B cell (primary cell): ENCODE results near the gene GRM3. TPM values are rescaled to one million over a fixed set of nuclear protein-coding genes. Genes with fewer than 3 reads are reported as not detected.

Experiments
- ATAC-seq: fragments of 200-7000 bp; cut with Tn5 transposase; one replicate; pipeline ENCODE4 v1.10.0; 2021; ENCODE audit warnings: low read depth, mild to moderate bottlenecking, moderate number of reproducible peaks, moderate library complexity
- CTCF ChIA-PET: fragments of 350-600 bp; sonication (Branson Sonifier 250); formaldehyde crosslinking; loops from one replicate; lab custom pipeline; 2021; ENCODE audit warnings: antibody characterized with exemption, inconsistent platforms; lab: Charles Lee
- POLR2A ChIA-PET: fragments of 350-600 bp; sonication (Branson Sonifier 250); formaldehyde crosslinking; loops from one replicate; lab custom pipeline; 2021; ENCODE audit warnings: antibody characterized with exemption; lab: Charles Lee
- DNase-seq: peaks from one replicate; pipeline ENCODE4 v3.0.0; 2013
- H2AFZ ChIP-seq: 2 replicates; pipeline ENCODE4 v1.6.1; 2012; ENCODE audit warnings: mild to moderate bottlenecking, low read depth, low read length; ENCODE audit not compliant: insufficient read depth, poor library complexity, severe bottlenecking
- H3K27ac ChIP-seq, 2 donors: 1 replicate in 1 of 2; 2 replicates in 1 of 2; pipeline ENCODE4 v1.5.1; 2012 to 2013; ENCODE audit warnings: low read length in 2 of 2, mild to moderate bottlenecking in 2 of 2, moderate library complexity in 1 of 2
- H3K27me3 ChIP-seq, 4 experiments: fragments of 200-600 bp in 1 of 4; sonication (generic) in 1 of 4; replicated peaks in 1 of 4; 1 replicate in 2 of 4; 2 replicates in 2 of 4; pipeline versions ENCODE4 v1.6.1 to v1.7.0; 2013 to 2016; ENCODE audit warnings: low read length in 3 of 4, mild to moderate bottlenecking in 2 of 4, mixed read lengths in 1 of 4, moderate library complexity in 1 of 4; ENCODE audit not compliant: insufficient read depth in 4 of 4, control insufficient read depth in 3 of 4; ENCODE audit errors: control extremely low read depth in 1 of 4
- H3K36me3 ChIP-seq, 2 experiments: replicated peaks in 1 of 2; 1 replicate in 1 of 2; 2 replicates in 1 of 2; pipeline versions ENCODE4 v1.6.1 to v1.7.1; 2013; ENCODE audit warnings: low read length in 1 of 2; ENCODE audit not compliant: insufficient read depth in 2 of 2, control insufficient read depth in 1 of 2; ENCODE audit errors: control extremely low read depth in 1 of 2, extremely low read depth in 1 of 2
- H3K4me1 ChIP-seq, 2 donors: fragments of 200-600 bp in 1 of 2; sonication (generic) in 1 of 2; 1 replicate in 1 of 2; 2 replicates in 1 of 2; pipeline versions ENCODE4 v1.5.1 to v1.6.1; 2013 to 2017; ENCODE audit warnings: low read length in 2 of 2; ENCODE audit not compliant: control insufficient read depth in 2 of 2, insufficient read depth in 2 of 2
- H3K4me2 ChIP-seq: replicated peaks from 2 replicates; pipeline ENCODE3; 2012; ENCODE audit warnings: mild to moderate bottlenecking, low read depth, low read length; ENCODE audit not compliant: poor library complexity, severe bottlenecking
- H3K4me3 ChIP-seq, 5 experiments: fragments of 200-600 bp in 1 of 5; sonication (generic) in 1 of 5; 1 replicate in 3 of 5; 2 replicates in 2 of 5; pipeline versions ENCODE4 v1.5.1 to v1.7.0; 2011 to 2016; ENCODE audit warnings: low read length in 4 of 5, mild to moderate bottlenecking in 4 of 5, low read depth in 2 of 5, control low read depth in 1 of 5, moderate library complexity in 1 of 5; ENCODE audit not compliant: insufficient read depth in 1 of 5; ENCODE audit errors: control extremely low read depth in 1 of 5, extremely low read depth in 1 of 5
- H3K79me2 ChIP-seq: fragments of 200-600 bp; sonication (generic); one replicate; pipeline ENCODE4 v1.6.0; 2016; ENCODE audit warnings: low read length; ENCODE audit not compliant: control insufficient read depth, insufficient read depth
- H3K9ac ChIP-seq: fragments of 200-600 bp; sonication (generic); 2 replicates; pipeline ENCODE4 v1.6.1; 2017; ENCODE audit warnings: mild to moderate bottlenecking, low read length, moderate library complexity
- H3K9me3 ChIP-seq, 3 donors: one replicate each; pipeline versions ENCODE4 v1.6.1 to v1.7.1; 2013; ENCODE audit warnings: low read length in 2 of 3; ENCODE audit not compliant: control insufficient read depth in 2 of 3, insufficient read depth in 1 of 3; ENCODE audit errors: control extremely low read depth in 1 of 3
- H4K20me1 ChIP-seq: 2 replicates; pipeline ENCODE4 v1.6.0; 2012; ENCODE audit warnings: mild to moderate bottlenecking, low read length; ENCODE audit not compliant: insufficient read depth, control insufficient read depth, poor library complexity, severe bottlenecking
- H3K27ac Mint-ChIP-seq: one replicate; pipeline ENCODE4 v1.8.0; 2021; ENCODE audit warnings: mixed read lengths
- H3K27me3 Mint-ChIP-seq: one replicate; pipeline ENCODE4 v1.8.0; 2021; ENCODE audit warnings: mixed read lengths
- H3K4me1 Mint-ChIP-seq: one replicate; pipeline ENCODE4 v1.8.0; 2021; ENCODE audit warnings: mixed read lengths
- H3K4me3 Mint-ChIP-seq: one replicate; pipeline ENCODE4 v1.8.0; 2021; ENCODE audit warnings: mixed read lengths
- H3K9me3 Mint-ChIP-seq: one replicate; pipeline ENCODE4 v1.8.0; 2022; ENCODE audit warnings: mixed read lengths; ENCODE audit not compliant: insufficient read depth
- EZH2 ChIP-seq: IDR thresholded peaks from 2 replicates; pipeline ENCODE4 v1.6.1; 2012; ENCODE audit warnings: borderline replicate concordance, low read depth, mild to moderate bottlenecking, moderate library complexity, low read length; ENCODE audit not compliant: insufficient read depth, poor library complexity, severe bottlenecking
- WGBS: methylation state at CpG from one replicate; pipeline ENCODE4 v1.1.5; 2013; ENCODE audit warnings: missing lambda C conversion rate; ENCODE audit not compliant: insufficient coverage; 5-methylcytosine and 5-hydroxymethylcytosine counted together
- intact Hi-C: fragments of 100-400 bp; cut with micrococcal nuclease; formaldehyde crosslinking; loops from one replicate; pipeline ENCODE4 v1.10.0; 2022
- polyA plus RNA-seq: library from polyadenylated mRNA; depleted of rRNA; stranded (reverse); fragments of >200 nt; gene quantifications from 2 replicates; pipeline ENCODE4 v1.2.3, GENCODE V29; 2012
- total RNA-seq, 2 donors: library from RNA; stranded (reverse); fragments of 120-200 nt in 1 of 2; gene quantifications; 1 replicate in 1 of 2; 2 replicates in 1 of 2; pipeline versions ENCODE4 v1.2.3 to v1.2.4, GENCODE V29; 2013 to 2022
- TF ChIP-seq, protein P1 (sequence below): fragments of 200-600 bp; IDR thresholded peaks from one replicate; pipeline ENCODE4 v1.8.0; 2022; ENCODE audit warnings: antibody characterized with exemption, mild to moderate bottlenecking

Gene GRM3
- total and polyA plus RNA-seq, 2 donors (not counting 1 experiment from before 2014, with no cell fraction given), result not detected

DNA sequence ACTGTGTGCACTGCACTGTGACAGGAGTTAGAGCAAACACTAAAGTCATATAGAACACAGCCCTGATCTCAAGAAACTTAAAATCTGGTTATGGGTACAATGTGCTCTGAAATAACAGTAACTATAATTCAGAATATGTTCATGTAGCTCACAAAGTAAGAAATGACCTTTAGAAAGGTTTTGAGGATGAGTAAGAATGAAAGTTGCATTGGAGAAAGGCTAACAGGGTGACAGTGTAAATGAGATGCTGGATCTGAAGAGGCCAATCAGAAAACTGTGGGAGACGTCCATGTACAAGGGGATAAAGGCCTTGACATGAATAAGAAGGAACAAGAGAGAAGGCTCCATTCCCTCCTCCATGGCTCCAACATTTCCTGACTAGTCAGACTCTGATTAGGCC lies 124.7 kb downstream of the GRM3 start:
- Histone ChIP-seq H3K4me1 (no peaks in the 10 kb centered on the region), H3K27ac (no peak overlapping the region), H3K4me3 (no peak overlapping the region), H3K9ac (no peak overlapping the region), H4K20me1 (no peaks in the 10 kb centered on the region), H3K9me3 (no peaks in the 10 kb centered on the region), H3K27me3 (no peaks in the 10 kb centered on the region), H3K79me2 (no peaks in the 10 kb centered on the region), H3K36me3 (no peaks in the 10 kb centered on the region), H2AFZ (no peak overlapping the region), H3K4me2 (no peak overlapping the region)
- Mint-ChIP-seq H3K27me3 (peaks cover 8% of the 10 kb centered on the region), H3K4me1 (no peaks in the 10 kb centered on the region), H3K9me3 (no peaks in the 10 kb centered on the region), H3K27ac (no peak overlapping the region), H3K4me3 (no peak overlapping the region)
- ATAC-seq (no peak), DNase-seq (no peak)
- TF ChIP-seq EZH2, result no peak
- TF ChIP-seq, protein P1, sequence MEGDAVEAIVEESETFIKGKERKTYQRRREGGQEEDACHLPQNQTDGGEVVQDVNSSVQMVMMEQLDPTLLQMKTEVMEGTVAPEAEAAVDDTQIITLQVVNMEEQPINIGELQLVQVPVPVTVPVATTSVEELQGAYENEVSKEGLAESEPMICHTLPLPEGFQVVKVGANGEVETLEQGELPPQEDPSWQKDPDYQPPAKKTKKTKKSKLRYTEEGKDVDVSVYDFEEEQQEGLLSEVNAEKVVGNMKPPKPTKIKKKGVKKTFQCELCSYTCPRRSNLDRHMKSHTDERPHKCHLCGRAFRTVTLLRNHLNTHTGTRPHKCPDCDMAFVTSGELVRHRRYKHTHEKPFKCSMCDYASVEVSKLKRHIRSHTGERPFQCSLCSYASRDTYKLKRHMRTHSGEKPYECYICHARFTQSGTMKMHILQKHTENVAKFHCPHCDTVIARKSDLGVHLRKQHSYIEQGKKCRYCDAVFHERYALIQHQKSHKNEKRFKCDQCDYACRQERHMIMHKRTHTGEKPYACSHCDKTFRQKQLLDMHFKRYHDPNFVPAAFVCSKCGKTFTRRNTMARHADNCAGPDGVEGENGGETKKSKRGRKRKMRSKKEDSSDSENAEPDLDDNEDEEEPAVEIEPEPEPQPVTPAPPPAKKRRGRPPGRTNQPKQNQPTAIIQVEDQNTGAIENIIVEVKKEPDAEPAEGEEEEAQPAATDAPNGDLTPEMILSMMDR, result no peak
- intact Hi-C loops, result no loop called here
- WGBS, result no CpG with 5 or more reads among the region's 1 CpG
- ChIA-PET CTCF (no interaction called here), POLR2A (no interaction called here)

DNA sequence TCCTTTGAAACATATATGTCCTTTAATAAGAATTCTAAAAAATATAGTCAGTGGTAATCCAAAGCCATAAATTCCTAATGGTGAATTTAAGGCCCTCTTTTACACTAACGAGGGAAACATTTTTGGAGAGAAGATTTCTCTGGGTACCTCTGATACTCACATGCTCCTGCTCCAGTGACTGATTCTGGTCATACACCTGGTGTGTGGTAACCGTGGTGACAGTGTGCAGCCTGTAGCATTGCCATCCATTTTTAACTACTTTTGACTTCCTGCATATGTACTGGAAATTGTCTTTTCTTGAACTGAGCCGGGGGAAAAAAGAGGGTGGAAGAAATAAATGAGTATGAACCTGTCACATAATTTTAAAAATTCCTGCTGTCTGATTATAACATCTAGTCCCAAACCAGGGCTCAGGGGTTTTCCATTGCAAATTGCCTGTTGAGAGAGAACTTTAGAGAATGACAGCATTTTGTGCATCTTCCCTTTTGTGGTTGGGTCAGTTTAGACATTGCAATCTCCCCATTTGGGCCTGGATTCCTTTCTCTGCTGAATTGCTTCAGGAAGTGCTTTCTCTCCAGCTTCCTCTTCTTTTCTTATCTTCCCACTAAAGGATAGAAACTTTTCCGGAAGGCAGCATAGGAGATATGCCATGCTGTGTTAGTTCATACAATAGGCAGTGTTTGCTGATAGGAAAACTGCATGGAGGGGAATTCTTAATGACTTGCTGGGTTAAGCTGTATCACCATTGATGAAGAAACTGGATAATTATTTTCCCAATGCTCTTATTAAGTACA lies 125.5 kb downstream of the GRM3 start:
- Histone ChIP-seq H3K79me2 (no peaks in the 10 kb centered on the region), H2AFZ (no peak overlapping the region), H3K4me3 (no peak overlapping the region), H3K27me3 (no peaks in the 10 kb centered on the region), H3K9ac (no peak overlapping the region), H4K20me1 (no peaks in the 10 kb centered on the region), H3K9me3 (no peaks in the 10 kb centered on the region), H3K4me1 (no peaks in the 10 kb centered on the region), H3K4me2 (no peak overlapping the region), H3K36me3 (no peaks in the 10 kb centered on the region), H3K27ac (no peak overlapping the region)
- ChIA-PET CTCF (no interaction called here), POLR2A (no interaction called here)
- no peak for TF ChIP-seq EZH2
- TF ChIP-seq, protein P1, result no peak
- intact Hi-C loops, result no loop called here
- WGBS, result no CpG with 5 or more reads among the region's 4 CpGs
- Mint-ChIP-seq H3K4me1 (no peaks in the 10 kb centered on the region), H3K4me3 (no peak overlapping the region), H3K9me3 (no peaks in the 10 kb centered on the region), H3K27me3 (peaks cover 4% of the 10 kb centered on the region), H3K27ac (no peak overlapping the region)
- no peak for ATAC-seq
- DNase-seq, result no peak
